Stimulated activated naive CD8-positive, alpha-beta T cell treated with anti-CD3 and anti-CD28 coated beads, Interleukin-15, Interleukin-2, amounts not matched to agents 100 ng/mL and 50 ng/mL, for 24 hours (primary cell): ENCODE measurements around the gene OR2AK2.

Experiments used
- H3K27ac Mint-ChIP-seq: one replicate; pipeline ENCODE4 v1.8.0; 2021; ENCODE audit warnings: mild to moderate bottlenecking, mixed read lengths
- H3K27me3 Mint-ChIP-seq: one replicate; pipeline ENCODE4 v1.8.0; 2021; ENCODE audit warnings: mixed read lengths
- H3K36me3 Mint-ChIP-seq: one replicate; pipeline ENCODE4 v1.8.0; 2021; ENCODE audit warnings: low read depth, mixed read lengths
- H3K4me1 Mint-ChIP-seq: one replicate; pipeline ENCODE4 v1.8.0; 2021; ENCODE audit warnings: low read depth, mixed read lengths
- H3K4me3 Mint-ChIP-seq: one replicate; pipeline ENCODE4 v1.8.0; 2021; ENCODE audit warnings: mild to moderate bottlenecking, mixed read lengths
- H3K9me3 Mint-ChIP-seq: one replicate; pipeline ENCODE4 v1.8.0; 2021; ENCODE audit warnings: mixed read lengths

The OR2AK2 gene

DNA sequence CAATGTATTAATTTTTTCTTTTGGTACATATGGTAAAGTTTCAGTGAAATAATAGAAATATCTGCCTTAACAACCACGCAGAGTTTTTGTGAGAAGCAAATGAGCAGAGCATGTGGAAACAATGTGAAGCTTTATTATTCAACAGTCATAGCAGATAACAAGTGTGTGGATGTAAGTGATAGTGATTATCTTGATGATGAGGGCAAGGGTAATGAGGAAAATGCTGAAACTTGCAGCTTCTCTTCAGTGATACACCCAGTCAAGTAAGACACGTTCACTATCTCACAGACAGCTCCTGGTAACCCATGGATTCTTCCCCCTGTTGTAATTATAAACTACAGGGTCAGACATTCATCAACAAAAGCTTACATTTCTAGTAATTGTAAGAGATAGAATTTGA, 33.8 kb downstream of the OR2AK2 start:
- Mint-ChIP-seq H3K4me3 (no peak overlapping the region), H3K27ac (no peak overlapping the region), H3K36me3 (no peaks in the 10 kb centered on the region), H3K9me3 (peaks cover 12% of the 10 kb centered on the region), H3K27me3 (no peaks in the 10 kb centered on the region), H3K4me1 (no peaks in the 10 kb centered on the region)

DNA sequence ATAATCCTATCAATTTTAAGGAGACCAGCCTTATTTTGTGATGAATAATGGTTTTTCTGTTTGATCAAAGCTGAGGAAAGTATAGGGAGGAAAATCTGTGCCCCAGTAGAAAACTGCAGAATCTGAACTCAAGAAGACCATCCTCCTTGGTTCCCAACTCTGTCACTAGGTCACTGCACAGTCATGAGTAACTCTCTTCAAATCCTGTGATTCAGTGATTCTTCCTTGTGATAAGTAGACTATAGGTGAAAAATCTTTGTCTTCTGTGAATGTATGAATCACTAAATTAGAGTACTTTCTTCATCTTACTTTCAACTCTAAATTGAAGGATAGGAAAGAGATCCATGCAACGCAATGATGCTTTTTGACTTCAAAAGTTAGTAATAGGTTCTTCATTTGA, 35.1 kb downstream of the OR2AK2 start:
- no peaks in the 10 kb centered on the region for H3K36me3 Mint-ChIP-seq
- H3K27ac Mint-ChIP-seq = no peak overlapping the region
- H3K9me3 Mint-ChIP-seq = peaks cover 13% of the 10 kb centered on the region
- no peak overlapping the region for H3K4me3 Mint-ChIP-seq
- no peaks in the 10 kb centered on the region for H3K4me1 Mint-ChIP-seq
- no peaks in the 10 kb centered on the region for H3K27me3 Mint-ChIP-seq

DNA sequence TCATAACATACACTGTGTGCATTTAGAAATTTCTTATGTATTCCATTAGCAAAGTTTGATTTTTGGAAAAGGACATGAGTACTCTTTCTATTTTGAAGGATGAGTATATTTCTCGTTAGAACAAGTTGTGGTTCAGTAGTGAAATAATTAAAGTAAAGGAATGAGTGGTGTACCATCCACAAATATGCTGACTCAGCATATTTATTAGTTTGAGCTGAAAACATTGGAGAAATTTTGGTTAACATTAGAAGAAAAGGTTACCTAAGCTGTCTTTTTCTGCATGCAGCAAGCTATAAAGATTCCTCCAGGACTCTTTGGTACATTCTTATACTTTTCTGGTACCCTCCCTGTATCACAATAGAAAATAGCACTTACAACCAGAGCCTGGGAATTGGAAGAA, 42.7 kb downstream of the OR2AK2 start:
- Mint-ChIP-seq H3K4me3 (no peak overlapping the region), H3K9me3 (peaks cover 24% of the 10 kb centered on the region), H3K36me3 (peaks cover 5% of the 10 kb centered on the region), H3K4me1 (no peaks in the 10 kb centered on the region), H3K27ac (no peak overlapping the region), H3K27me3 (no peaks in the 10 kb centered on the region)

DNA sequence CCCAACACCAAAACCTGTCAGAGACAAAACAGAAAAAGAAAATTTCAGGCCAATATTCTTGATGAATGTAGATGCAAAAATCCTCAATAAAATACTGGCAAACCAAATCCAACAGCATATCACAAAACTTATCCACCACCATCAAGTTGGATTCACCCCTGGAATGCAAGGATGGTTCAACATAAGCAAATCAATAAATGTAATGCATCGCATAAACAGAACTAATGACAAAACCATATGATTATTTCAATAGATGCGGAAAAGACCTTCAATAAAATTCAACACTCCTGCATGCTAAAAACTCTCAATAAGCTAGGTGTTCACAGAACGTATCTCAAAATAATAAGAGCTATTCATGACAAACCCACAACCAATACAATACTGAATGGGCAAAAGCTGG, 44.6 kb downstream of the OR2AK2 start:
- Mint-ChIP-seq H3K9me3 (peaks cover 16% of the 10 kb centered on the region), H3K36me3 (peaks cover 5% of the 10 kb centered on the region), H3K4me1 (no peaks in the 10 kb centered on the region), H3K27ac (no peak overlapping the region), H3K4me3 (no peak overlapping the region), H3K27me3 (no peaks in the 10 kb centered on the region)

GRCh38 chr1:248013229-248013710, 48.2 kb downstream of the OR2AK2 start, which contains the start of gene OR2L5:
Gene OR2L5, plus strand, starts transcription at chr1:248013660. Its CDS starts 8,288 bp downstream, at chr1:248021948.
- Mint-ChIP-seq H3K9me3 (peaks cover 15% of the 10 kb centered on the region), H3K27ac (no peak within 1 kb of the TSS), H3K36me3 (peaks cover 5% of the 10 kb centered on the region), H3K4me1 (no peaks in the 10 kb centered on the region), H3K4me3 (no peak within 1 kb of the TSS), H3K27me3 (no peaks in the 10 kb centered on the region)

DNA sequence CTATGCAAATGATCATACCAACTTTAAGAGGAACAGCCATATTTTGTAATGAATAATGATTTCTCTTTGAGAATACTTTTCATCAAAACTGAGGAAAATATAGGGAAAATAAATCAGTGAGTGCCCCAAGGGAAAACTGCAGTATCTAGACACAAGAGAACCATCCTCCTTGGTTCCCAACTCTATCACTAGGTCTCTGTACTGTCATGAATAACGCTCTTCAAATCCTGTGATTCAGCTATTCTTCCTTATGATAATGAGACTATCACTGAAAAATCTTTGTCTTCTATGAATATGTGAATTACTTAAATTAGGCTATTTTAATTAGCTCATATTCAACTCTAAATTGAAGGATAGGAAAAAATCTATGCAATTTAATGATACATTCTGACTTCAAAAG, 50.8 kb downstream of the OR2AK2 start:
- Mint-ChIP-seq H3K9me3 (peaks cover 8% of the 10 kb centered on the region), H3K27me3 (no peaks in the 10 kb centered on the region), H3K27ac (no peak overlapping the region), H3K36me3 (no peaks in the 10 kb centered on the region), H3K4me1 (no peaks in the 10 kb centered on the region), H3K4me3 (no peak overlapping the region)
